Pons (tissue), 1 donor: ENCODE data around the gene TENT5A.
"Not testable (repeated sequence)": the region's sequence is repeated elsewhere in the genome, so short reads cannot be mapped to it uniquely, and the experiment has no call there.

ENCODE experiments used
- DNase-seq: peaks from one replicate; pipeline ENCODE4 v3.0.0-alpha.2; 2016; ENCODE audit warnings: low spot score

TENT5A gene

DNA sequence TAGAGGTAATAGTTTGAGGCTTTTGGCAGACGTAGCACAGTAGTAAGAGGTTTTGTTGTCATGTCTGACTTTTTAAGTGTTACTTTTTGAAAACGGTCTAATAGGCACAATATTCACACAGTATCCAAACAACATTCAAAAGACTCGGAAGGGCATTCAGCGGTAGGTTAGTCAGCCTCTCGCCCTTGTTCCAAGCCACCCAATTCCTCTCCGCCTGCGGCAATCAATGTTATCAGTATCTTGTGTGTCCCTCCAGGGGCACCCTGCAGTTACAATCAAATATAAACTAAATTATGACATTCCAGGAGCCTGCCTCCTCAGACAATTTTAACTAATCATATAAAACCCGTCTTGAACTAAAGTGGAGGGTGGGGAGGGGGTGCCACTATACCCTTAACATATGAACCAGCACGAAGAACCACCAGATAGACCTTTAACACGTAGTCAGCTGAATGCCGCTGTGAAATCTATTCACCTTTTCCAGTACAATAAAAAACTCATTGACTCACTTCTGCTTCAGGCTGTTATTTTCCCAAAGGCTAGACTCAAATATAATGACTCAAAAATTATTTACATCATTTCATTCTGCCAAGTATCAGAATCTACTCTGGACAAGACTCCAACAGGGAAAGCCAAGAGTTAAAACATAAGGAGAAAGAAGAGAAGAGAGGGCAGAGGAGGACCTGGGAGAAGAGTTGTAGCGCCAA lies 1.6 kb downstream of the TENT5A start:
- peak; percentile 24 for DNase-seq

DNA sequence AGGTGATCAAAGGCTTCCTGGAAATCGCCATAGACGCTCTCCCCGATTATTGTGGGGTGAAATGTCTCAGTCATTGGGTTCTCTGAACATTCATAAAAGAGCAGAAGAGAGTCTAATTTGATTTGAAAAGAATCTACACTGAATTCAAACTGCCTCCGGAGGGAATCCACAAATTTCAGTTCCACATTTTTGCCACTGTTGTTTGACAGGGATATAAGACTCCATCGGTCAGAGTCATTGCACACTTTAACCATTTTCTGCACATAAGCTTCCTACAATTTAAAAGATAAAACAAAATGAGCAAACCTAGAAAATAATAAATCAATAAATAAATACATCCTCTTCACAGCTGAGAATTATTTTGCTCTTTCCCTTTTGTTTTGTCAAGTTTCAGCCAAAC lies 2.3 kb downstream of the TENT5A start:
- peak; percentile 20 for DNase-seq

DNA sequence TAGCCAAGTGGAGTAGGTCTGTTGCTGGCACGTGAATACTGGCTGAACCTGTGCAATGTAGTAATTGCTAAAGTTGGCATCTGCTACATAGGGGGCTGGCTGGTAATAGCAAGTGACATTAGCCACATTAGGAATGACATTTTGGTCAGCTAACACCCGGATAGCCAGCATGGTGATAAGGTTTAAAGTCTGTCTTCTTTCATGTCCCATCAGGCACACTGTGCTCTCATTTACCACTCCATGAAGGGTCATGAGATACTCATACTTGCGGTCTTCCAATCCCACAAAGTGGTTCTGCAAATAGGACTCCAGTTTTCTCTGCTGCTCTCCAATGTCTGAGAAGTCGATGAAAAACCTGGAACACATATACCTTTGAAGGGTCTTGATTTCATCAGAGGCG lies 2.8 kb downstream of the TENT5A start:
- no peak for DNase-seq

DNA sequence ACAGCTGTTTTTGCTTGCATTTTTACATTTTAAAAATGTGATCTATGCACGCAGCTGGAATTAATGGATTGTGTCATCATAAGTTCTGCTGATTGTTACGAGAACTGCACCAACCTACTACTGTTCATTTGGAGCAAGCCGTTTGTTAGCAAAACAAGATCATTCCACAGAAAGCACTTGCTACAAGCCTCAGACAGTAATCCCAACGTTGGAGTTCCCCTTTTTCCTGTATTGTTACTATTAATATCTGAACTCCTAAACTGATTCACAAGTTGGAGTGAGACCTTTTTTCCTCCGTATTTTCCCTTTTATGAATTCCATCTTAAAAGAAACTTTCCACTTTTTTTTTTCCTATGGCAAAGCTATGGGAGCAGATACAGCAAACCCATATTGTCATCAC lies 3.5 kb downstream of the TENT5A start:
- DNase-seq = no peak

DNA sequence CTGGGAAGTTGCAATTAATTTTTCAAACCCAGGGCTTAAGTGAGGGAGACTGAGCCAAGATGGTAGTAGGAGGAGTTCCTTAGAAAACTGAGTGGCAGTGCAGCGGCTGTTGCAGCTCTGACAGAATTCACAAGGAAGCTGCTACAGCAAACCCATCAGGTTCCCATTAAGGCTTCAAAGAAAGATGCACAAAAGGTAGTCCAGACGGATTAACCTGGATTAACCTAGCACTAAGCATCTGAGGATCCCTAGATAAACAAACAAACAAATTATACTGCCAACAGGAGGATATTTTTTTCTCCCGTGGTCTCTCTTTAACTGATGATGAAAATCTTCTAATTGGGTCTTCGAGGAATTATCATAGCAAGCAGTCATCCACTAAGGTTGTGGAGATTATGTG lies 5.2 kb downstream of the TENT5A start:
- no peak for DNase-seq

DNA sequence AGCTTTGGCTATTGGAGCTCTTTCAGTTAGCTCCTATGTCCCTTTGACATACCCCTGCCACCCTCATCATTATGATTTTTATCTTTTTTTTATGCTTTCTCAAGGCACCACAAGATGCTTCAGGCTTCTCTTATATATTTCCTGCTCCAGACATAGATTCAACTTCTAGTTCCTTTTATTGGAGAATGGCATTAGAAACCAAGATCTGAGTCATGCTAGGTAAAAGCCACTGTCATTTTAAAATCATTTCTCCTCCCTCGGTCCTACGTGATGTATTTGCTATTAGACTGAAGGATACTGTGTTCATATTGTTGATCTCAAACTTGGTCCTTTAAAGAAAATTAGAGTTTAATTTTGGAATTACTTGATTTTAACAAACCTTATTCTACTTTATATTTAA lies 8.3 kb downstream of the TENT5A start:
- DNase-seq = no peak

DNA sequence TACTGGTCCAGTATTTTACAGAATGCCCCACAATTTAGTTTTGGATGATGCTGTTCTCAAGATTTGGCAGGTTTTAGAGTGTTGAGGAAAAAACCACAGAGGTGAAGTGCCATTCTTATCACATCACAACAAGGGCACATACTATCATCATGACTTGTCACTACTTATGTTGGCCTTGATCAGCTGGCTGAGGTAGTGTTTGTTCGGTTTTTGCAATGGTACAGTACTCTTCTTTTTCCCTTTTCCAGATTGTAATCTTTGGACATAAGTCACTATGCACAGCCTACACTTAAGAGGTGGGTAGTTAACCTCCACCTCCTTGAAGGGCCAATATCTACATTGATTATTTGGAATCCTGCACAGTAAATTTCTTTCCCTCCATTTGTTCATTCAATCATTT lies 8.8 kb downstream of the TENT5A start:
- no peak for DNase-seq

DNA sequence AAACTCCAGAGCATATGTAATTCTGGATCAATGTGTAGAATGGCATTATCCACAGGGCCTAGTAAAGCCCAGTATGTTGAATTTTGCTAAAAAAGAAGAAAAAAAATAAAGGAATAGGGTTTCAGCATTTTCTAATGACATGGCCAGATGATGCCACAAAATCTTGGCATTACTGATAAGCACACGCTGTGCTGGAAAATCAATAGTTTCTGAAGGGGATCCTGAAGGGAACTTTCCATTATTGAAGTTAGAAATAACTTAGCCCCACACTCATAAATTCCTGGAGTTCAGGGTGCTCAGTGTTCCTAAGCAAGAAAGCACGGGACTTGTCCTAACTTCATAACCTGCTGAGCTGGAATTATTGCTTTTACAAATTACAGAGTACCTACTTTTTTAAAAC lies 10.8 kb downstream of the TENT5A start:
- DNase-seq = no peak

DNA sequence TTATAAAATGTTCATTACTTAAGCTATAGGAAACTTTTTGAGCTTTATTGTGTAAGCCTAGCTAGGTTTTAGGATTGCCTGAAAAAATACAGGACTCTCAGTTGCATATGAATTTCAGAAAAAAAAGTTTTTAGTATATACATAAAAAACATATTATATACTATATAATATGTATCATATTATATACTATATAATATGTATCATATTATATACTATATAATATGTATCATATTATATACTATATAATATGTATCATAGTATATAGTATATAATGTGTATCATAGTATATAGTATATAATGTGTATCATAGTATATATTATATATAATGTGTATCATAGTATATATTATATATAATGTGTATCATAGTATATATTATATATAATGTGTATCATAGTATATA lies 11.9 kb downstream of the TENT5A start:
- DNase-seq = not testable (repeated sequence)

DNA sequence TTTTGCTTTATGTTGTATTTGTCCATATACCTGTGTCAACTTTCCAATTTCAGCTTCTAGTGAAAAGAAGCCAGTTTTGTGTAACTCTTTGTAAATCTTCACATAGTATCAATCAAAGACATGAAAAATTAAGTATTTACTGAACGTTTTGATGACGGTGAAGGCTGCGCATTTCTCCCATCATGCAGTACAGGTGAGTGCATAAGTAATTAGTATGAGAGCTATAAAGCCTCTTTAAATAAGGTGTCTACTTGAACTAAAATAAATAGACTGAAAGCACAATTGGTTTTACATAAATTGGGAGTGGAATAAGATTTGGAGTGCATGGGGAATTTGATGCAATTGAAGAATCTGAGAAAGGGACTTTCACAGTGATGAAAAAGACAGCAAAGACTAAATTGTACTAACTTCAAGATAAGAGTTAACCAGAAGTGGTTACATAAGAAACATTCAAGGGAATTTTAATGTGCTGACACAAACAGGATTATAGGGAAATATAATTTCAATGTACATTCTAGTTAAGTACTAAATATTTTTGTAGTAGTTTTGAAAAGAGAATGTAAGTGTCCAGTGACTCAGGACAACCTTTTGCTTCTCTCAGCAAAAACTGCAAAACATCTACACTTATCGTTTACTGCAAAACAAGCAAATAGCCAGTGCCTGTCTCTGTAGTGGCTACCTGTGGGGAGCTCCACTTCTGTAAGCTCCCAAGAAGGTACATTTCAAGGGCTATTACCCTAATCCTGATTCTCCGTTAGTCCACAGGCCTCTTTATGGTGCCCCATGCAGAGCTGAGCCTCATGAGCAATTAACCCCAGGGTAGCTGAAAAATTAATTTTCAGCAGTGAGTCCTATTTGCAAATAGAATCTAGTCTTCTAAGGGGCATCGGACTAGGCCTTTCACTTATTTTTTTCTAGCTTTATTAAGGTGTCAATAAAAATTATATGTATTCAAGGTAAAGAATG lies 13.0 kb downstream of the TENT5A start:
- no peak for DNase-seq

DNA sequence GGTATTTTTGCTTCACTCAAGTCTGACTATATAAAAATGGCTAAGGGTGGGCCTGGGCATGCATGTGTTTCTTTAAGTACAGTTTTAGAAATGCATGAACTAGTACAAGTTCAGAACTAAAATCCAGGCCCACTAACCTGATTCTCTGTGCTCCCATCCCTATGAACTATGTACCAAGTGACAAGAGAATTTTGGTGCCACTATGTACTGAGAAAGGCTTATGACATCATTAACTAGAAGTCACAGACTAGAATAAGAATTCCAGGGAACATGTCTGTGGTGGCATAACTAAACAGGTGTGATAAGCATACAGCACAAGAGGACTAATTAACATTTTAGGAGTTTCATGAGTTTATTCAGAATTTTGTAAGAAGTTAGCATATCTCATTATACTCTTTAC lies 16.1 kb downstream of the TENT5A start:
- DNase-seq = no peak

DNA sequence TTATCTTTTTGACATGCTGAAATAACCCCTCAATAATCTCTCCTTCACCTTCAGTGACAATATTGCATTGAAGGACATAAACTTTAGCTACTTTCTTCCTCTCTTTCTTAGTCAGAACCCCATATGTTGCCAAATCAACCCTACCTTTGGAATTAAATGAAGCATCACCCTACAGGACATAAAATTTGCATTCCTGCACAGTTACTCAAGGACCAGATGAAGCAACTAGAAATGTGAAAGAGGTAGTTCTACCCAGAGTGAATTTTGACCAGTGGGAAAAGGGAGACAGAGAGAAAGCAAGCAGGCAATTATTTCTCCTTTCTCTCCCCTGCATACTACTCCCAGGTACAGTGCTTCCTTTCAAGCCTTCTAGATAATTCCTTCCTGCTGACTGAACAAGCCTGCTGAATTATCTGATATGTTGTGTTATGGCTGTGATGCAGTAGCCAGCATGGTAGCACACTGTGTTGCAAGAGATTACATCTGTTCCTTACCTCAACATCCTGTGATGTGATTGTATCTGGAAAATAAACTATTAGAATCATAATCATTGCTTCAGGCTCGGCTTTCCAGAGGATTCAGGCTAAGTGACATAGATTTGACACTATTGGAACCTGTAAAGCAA lies 16.6 kb downstream of the TENT5A start:
- no peak for DNase-seq

DNA sequence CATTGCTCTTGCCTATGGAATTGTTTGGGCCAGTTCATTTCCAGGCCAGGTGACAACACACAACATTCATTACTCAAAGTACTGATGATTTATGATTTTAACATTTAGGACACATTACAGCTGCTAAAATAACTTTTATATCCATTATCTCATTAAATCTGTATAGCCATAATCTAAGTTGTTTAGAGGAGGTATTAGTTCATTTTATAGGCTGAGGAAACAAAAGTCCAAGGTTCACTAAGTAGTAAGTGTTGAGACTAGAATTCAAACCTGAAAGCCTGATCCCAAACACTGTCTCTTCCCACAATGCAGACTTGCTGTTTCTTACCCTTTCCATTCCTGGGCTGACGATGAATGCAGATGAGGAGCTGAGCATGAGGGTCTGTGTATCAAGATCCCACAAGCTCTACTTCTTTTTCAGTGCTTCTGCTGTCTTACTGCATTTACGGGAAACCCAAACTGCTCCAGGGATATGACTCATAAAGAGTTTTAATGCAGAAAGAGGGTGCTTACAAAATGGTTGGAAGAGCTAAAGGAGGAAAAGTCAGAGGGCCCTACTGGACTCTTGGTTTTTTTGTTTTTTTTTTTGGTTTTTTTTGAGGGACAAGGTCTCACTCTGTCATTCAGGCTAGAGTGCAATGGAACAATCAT lies 17.9 kb downstream of the TENT5A start:
- DNase-seq = no peak

DNA sequence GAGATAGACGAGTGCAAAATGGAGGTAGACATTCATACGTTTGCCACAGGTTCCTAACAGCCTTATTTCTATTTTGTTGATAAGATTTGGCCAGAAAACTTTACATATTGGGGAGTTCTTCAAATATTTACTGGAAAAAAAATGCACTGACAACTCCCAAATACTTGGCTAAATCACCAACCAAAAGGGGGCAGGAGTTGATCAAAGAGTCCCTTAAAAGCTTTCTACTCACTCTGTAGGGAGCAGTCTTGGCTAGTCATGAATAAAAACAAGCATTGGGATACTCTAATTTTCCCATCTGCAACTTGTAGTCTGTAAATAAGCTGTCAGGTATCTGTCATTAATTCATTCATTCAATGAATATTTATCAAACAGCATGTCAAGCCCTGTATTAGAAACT lies 18.4 kb downstream of the TENT5A start:
- no peak for DNase-seq

DNA sequence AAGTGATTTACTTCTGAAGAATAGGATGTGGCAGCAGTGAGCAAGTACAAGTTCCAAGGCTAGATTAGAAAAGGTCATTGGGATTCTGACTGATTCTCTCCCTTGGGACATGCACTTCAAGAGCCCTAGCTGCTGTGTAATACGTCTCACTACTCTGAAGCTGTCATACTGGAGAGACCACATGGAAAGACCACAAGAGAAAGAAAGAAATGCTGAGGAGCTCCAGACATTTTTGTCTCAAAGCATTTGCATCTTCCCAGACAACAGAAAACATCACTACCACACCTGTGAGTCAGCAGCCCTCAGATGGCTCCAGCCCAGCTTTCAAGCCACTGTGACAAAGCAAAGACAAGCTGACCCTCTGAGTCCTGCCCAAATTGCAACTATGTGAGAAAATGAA lies 20.7 kb downstream of the TENT5A start:
- no peak for DNase-seq

DNA sequence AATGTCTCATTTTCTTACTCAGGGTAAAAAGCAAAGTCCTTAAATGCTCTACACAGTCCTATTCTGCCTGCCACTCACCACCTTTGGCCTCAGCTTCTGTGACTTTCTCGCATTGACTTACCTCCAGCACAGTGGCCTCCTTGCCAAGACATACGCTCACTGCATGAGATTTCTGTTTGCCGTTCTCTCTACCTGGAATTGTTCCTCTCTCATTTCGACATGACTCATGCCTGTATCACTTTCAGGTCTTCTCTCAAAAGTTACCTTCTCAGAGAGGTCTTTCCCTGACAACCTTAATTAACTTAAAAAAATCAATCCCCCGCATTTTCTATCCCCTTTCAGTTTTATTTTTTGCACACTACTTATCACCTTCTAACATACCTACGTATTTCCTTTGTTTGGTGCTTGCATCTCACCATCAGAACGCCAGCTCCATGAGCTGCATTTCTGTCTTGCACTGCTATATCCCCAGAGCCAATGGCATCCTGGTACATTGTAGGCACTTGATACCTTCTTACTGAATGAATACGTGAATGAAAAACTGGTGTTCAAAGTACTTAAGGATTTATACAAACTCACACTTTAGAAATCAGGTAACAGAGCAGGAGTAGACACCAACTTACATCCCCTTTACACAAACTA lies 24.5 kb downstream of the TENT5A start:
- peak; percentile 8 for DNase-seq

DNA sequence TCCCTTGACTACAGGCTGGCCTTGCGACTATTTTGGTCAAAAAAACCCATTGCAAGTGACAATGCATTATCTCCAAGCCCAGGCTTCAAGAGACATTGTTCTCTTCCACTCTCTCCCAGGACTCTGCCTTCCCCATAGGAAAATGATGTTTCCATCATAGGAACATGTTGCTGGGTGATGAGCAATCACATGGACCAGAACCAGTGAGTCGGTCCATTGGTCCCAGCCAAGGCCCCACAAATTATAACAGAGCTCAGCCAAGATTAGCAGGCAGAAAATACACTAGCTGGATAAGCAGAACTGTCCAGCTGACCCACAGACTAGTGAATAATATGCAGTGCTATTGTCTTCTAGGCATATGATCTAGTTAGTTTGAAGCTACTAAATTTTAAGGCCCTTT lies 27.4 kb downstream of the TENT5A start:
- DNase-seq = no peak

DNA sequence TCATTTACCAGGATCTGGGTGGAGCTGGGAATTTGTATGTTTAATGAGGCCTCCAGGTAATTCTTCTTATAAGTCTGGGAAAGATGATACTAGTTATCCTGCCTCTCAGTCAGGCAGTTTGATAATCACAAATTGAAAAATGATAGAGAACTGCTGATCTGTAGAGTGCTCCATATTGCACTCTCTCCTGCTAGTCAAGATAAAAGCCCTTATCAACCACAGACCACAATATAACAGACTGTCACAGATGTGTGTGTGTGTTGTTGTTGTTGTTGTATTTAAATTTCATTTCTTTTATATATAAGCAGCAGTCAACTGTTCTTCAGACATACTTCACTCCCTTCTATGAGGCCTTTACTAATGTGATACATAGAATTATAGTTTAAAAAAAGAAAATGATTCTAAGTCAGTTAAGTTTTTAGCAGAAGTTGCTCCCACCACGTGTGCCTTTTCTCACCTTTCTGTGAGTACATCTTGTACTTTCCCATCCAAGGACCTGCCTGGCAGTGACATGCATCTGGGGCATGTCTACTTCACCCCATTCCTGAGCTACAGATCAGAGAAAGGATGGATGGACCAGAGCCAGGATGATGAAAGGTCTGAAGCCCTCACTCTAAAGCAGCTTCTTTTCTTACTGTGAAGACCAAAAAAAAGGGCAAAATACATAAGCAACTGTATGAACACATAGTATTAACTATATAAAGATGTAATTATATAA lies 29.8 kb downstream of the TENT5A start:
- no peak for DNase-seq

DNA sequence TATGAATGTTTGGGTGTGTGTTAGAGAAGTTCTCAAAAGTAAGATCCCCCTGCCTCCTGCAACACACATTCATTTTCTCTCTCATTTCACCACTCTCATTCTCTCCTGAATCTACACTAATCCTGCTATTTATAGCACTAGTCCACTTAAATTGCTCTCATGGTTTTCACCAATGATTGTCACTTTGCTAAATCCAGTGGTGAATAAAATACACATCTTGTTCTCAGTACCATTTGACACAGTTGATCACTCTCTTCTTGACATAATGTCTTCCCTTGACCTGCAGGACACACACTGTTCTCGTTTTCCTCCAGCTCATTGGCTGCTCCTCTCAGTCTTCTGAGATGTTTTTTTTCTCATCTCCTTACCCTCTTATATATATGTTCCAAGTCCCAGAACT lies 32.1 kb downstream of the TENT5A start:
- no peak for DNase-seq

DNA sequence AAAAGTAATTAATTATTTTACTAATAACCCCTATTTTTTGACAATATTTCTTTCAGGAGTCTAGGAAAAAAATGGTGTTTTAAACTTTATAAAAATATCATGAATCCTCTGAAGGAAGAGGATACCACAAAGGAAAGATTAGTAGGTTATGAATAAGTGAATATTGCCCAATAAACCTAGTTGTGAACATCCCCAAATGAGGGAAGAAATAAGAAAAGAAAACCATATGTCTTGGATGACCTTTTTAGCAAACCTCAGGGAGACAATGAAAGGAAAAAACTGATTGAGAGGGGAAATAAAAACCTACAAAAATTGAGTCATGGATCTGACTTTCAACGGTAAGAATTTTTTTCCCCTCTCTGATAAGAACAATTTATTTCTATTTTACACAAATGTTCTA lies 34.4 kb downstream of the TENT5A start:
- no peak for DNase-seq

DNA sequence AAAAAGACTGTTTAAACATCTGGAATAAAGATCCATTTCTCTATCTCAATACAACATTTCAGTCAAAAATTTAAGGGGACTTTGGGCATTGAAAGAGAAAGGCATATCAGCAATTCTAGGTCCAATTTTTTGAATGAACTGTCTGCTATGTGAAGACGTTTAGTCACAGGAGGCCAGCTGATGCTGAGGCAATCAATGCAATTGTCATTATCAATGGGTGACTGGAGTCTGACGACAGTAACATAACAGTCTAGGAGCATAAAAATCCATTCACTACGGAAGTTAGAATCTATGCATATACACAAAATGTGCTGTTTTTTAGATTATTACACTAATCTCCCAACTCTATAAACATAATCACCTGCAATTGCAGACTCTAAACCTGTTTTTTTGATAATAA lies 37.8 kb downstream of the TENT5A start:
- DNase-seq = no peak
